Neural cell (in vitro differentiated cells): ENCODE measurements around the gene RYR2. TPM values are rescaled to one million over a fixed set of nuclear protein-coding genes. Genes with fewer than 3 reads are reported as not detected.

ENCODE experiments used
- H2AFZ ChIP-seq: fragments of 200-600, 300-800 bp; sonication (generic), shearing (Covaris generic); 2 replicates; pipeline ENCODE4 v1.6.0; 2014; ENCODE audit warnings: low read depth, mild to moderate bottlenecking, antibody characterized with exemption, low read length, moderate library complexity
- H3F3A ChIP-seq: fragments of 200-600 bp; shearing (Covaris generic); 2 replicates; pipeline ENCODE4 v1.6.1; 2016; ENCODE audit warnings: mild to moderate bottlenecking, moderate library complexity, mixed read lengths, antibody characterized with exemption, low read length; ENCODE audit not compliant: insufficient read depth, poor library complexity, severe bottlenecking
- H3K27ac ChIP-seq: fragments of 200-600, 300-800 bp; sonication (generic), shearing (Covaris generic); 2 replicates; pipeline ENCODE4 v1.5.1; 2014; ENCODE audit warnings: mild to moderate bottlenecking, low read length, moderate library complexity
- H3K27me3 ChIP-seq: fragments of 300-800, 200-600 bp; sonication (generic), shearing (Covaris generic); 2 replicates; pipeline ENCODE4 v1.6.0; 2014; ENCODE audit warnings: mild to moderate bottlenecking, low read depth, low read length, moderate library complexity; ENCODE audit not compliant: insufficient read depth
- H3K36me3 ChIP-seq: fragments of 300-800, 200-600 bp; sonication (generic), shearing (Covaris generic); 2 replicates; pipeline ENCODE4 v1.5.1; 2014; ENCODE audit warnings: mild to moderate bottlenecking, antibody characterized with exemption, low read length, moderate library complexity; ENCODE audit not compliant: insufficient read depth
- H3K4me2 ChIP-seq: fragments of 300-800, 200-600 bp; sonication (generic), shearing (Covaris generic); 2 replicates; pipeline ENCODE4 v1.6.0; 2014; ENCODE audit warnings: mild to moderate bottlenecking, low read length
- H3K4me3 ChIP-seq: fragments of 300-800, 200-600 bp; sonication (generic), shearing (Covaris generic); 2 replicates; pipeline ENCODE4 v1.5.1; 2014; ENCODE audit warnings: mild to moderate bottlenecking, low read length, moderate library complexity
- H3K79me2 ChIP-seq: fragments of 200-600 bp; shearing (Covaris generic); replicated peaks from 2 replicates; pipeline ENCODE4 v1.6.0; 2014; ENCODE audit warnings: mild to moderate bottlenecking, low read length, moderate library complexity; ENCODE audit not compliant: insufficient read depth
- H3K9ac ChIP-seq: fragments of 300-800, 200-600 bp; sonication (generic), shearing (Covaris generic); 2 replicates; pipeline ENCODE4 v1.6.1; 2016; ENCODE audit warnings: mild to moderate bottlenecking, low read length, mixed read lengths
- H3K9me2 ChIP-seq: fragments of 200-600 bp; shearing (Covaris generic); 2 replicates; pipeline ENCODE4 v1.6.1; 2016; ENCODE audit warnings: mild to moderate bottlenecking, low read length, mixed read lengths; ENCODE audit not compliant: insufficient read depth
- H3K9me3 ChIP-seq: fragments of 200-600, 300-800 bp; sonication (generic), shearing (Covaris generic); 2 replicates; pipeline ENCODE4 v1.6.1; 2016; ENCODE audit warnings: mild to moderate bottlenecking, mixed run types, low read length, moderate library complexity, mixed read lengths
- H4K20me1 ChIP-seq: fragments of 200-600 bp; shearing (Covaris generic); 2 replicates; pipeline ENCODE4 v1.6.1; 2016; ENCODE audit warnings: mild to moderate bottlenecking, mixed run types; ENCODE audit not compliant: insufficient read depth
- EP300 ChIP-seq: fragments of 450-650 bp; conservative IDR thresholded peaks from 2 replicates; pipeline ENCODE4 v1.6.1; 2014; ENCODE audit warnings: antibody characterized with exemption, mild to moderate bottlenecking, moderate library complexity; ENCODE audit not compliant: poor library complexity, severe bottlenecking
- EZH2 ChIP-seq: fragments of 200-600, 300-800 bp; shearing (Covaris generic), sonication (generic); IDR thresholded peaks from 2 replicates; pipeline ENCODE4 v1.6.1; 2014; ENCODE audit warnings: antibody characterized with exemption, low read length, borderline replicate concordance, mild to moderate bottlenecking; ENCODE audit not compliant: insufficient read depth, poor library complexity, severe bottlenecking
- MXI1 ChIP-seq: fragments of 450-650 bp; conservative IDR thresholded peaks from 2 replicates; pipeline ENCODE4 v1.6.1; 2014; ENCODE audit warnings: antibody characterized with exemption, mild to moderate bottlenecking; ENCODE audit not compliant: poor library complexity, severe bottlenecking
- POLR2AphosphoS5 ChIP-seq: IDR thresholded peaks from 2 replicates; pipeline ENCODE4 v1.6.1; 2012
- RAD21 ChIP-seq: fragments of 450-650 bp; conservative IDR thresholded peaks from 2 replicates; pipeline ENCODE4 v1.6.1; 2014; ENCODE audit warnings: antibody characterized with exemption, mild to moderate bottlenecking, moderate library complexity
- SMC3 ChIP-seq: fragments of 450-650 bp; conservative IDR thresholded peaks from 2 replicates; pipeline ENCODE4 v1.6.1; 2014; ENCODE audit warnings: antibody characterized with exemption, mild to moderate bottlenecking, moderate library complexity; ENCODE audit not compliant: poor library complexity
- TAF1 ChIP-seq: IDR thresholded peaks from 2 replicates; pipeline ENCODE4 v1.6.1; 2012; ENCODE audit warnings: low read depth
- polyA plus RNA-seq: library from polyadenylated mRNA; depleted of rRNA; stranded (reverse); fragments of >200 nt; gene quantifications from 2 replicates; pipeline ENCODE4 v1.2.3, GENCODE V29; 2014
- TF ChIP-seq, protein P1 (sequence below): fragments of 450-650 bp; IDR thresholded peaks from 2 replicates; pipeline ENCODE4 v1.5.1; 2014; ENCODE audit warnings: antibody characterized with exemption, mild to moderate bottlenecking, moderate library complexity; ENCODE audit not compliant: poor library complexity, severe bottlenecking
- TF ChIP-seq, protein P2 (sequence below): IDR thresholded peaks from 2 replicates; pipeline ENCODE4 v1.6.1; 2012; ENCODE audit warnings: borderline replicate concordance

The RYR2 gene
- polyA plus RNA-seq, 1 donor from 2014 or later, result 3.8 TPM

DNA sequence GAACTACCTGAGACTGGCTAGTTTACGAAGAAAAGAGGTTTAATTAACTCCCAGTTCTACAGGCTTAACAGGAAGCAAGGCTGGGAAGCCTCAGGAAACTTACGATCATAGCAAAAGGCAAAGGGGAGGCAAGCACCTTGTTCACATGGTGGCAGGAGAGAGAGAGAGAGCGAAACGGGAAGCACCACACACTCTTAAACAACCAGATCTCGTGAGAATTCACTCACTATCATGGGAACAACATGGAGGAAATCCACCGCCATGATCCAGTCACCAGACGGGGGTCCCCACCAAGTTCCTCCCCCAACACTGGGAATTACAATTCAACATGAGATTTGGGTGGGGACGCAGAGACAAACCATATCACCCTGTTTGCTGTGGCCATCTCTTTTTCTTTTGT is 49.5 kb upstream of the RYR2 start:
- H3K9ac ChIP-seq, result no peak overlapping the region
- H3F3A ChIP-seq, result no peaks in the 10 kb centered on the region
- no peak overlapping the region for H3K4me3 ChIP-seq
- no peak overlapping the region for H3K27ac ChIP-seq
- H3K9me3 ChIP-seq, result no peaks in the 10 kb centered on the region
- no peak overlapping the region for H3K4me2 ChIP-seq
- H3K9me2 ChIP-seq, result no peaks in the 10 kb centered on the region
- TF ChIP-seq MXI1 (no peak), TAF1 (no peak), EP300 (no peak), SMC3 (no peak), POLR2AphosphoS5 (no peak), EZH2 (no peak), RAD21 (no peak)
- TF ChIP-seq, protein P1, sequence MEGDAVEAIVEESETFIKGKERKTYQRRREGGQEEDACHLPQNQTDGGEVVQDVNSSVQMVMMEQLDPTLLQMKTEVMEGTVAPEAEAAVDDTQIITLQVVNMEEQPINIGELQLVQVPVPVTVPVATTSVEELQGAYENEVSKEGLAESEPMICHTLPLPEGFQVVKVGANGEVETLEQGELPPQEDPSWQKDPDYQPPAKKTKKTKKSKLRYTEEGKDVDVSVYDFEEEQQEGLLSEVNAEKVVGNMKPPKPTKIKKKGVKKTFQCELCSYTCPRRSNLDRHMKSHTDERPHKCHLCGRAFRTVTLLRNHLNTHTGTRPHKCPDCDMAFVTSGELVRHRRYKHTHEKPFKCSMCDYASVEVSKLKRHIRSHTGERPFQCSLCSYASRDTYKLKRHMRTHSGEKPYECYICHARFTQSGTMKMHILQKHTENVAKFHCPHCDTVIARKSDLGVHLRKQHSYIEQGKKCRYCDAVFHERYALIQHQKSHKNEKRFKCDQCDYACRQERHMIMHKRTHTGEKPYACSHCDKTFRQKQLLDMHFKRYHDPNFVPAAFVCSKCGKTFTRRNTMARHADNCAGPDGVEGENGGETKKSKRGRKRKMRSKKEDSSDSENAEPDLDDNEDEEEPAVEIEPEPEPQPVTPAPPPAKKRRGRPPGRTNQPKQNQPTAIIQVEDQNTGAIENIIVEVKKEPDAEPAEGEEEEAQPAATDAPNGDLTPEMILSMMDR, result no peak
- TF ChIP-seq, protein P2, sequence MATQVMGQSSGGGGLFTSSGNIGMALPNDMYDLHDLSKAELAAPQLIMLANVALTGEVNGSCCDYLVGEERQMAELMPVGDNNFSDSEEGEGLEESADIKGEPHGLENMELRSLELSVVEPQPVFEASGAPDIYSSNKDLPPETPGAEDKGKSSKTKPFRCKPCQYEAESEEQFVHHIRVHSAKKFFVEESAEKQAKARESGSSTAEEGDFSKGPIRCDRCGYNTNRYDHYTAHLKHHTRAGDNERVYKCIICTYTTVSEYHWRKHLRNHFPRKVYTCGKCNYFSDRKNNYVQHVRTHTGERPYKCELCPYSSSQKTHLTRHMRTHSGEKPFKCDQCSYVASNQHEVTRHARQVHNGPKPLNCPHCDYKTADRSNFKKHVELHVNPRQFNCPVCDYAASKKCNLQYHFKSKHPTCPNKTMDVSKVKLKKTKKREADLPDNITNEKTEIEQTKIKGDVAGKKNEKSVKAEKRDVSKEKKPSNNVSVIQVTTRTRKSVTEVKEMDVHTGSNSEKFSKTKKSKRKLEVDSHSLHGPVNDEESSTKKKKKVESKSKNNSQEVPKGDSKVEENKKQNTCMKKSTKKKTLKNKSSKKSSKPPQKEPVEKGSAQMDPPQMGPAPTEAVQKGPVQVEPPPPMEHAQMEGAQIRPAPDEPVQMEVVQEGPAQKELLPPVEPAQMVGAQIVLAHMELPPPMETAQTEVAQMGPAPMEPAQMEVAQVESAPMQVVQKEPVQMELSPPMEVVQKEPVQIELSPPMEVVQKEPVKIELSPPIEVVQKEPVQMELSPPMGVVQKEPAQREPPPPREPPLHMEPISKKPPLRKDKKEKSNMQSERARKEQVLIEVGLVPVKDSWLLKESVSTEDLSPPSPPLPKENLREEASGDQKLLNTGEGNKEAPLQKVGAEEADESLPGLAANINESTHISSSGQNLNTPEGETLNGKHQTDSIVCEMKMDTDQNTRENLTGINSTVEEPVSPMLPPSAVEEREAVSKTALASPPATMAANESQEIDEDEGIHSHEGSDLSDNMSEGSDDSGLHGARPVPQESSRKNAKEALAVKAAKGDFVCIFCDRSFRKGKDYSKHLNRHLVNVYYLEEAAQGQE, result no peak
- no peaks in the 10 kb centered on the region for H3K27me3 ChIP-seq
- no peak overlapping the region for H2AFZ ChIP-seq
- no peaks in the 10 kb centered on the region for H3K79me2 ChIP-seq
- no peaks in the 10 kb centered on the region for H4K20me1 ChIP-seq
- no peaks in the 10 kb centered on the region for H3K36me3 ChIP-seq

DNA sequence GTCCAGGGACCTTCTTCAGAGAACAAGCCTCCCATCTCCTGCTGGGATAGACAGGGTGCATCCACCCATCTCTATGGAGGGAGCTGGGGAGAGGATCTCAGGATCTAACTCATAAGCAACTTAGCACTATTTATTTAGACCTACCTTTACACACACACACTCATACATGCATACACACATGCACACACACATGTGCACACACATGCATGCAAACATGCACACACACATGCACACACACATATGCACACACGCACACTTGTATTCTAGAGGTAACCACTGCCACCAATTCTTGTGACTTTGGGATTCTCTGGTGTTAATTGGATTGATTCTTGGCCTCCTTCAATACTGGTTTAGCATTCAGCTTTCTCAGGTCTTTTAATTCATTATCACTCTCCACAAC is 47.5 kb upstream of the RYR2 start:
- H3K36me3 ChIP-seq, result no peaks in the 10 kb centered on the region
- no peak overlapping the region for H3K9ac ChIP-seq
- no peaks in the 10 kb centered on the region for H3K9me3 ChIP-seq
- H3K27me3 ChIP-seq, result no peaks in the 10 kb centered on the region
- no peak overlapping the region for H3K4me2 ChIP-seq
- H4K20me1 ChIP-seq, result no peaks in the 10 kb centered on the region
- H3K27ac ChIP-seq, result no peak overlapping the region
- H3F3A ChIP-seq, result no peaks in the 10 kb centered on the region
- H3K9me2 ChIP-seq, result no peaks in the 10 kb centered on the region
- H3K79me2 ChIP-seq, result no peaks in the 10 kb centered on the region
- H3K4me3 ChIP-seq, result no peak overlapping the region
- TF ChIP-seq EZH2, result no peak
- TF ChIP-seq TAF1, result no peak
- no peak overlapping the region for H2AFZ ChIP-seq

DNA sequence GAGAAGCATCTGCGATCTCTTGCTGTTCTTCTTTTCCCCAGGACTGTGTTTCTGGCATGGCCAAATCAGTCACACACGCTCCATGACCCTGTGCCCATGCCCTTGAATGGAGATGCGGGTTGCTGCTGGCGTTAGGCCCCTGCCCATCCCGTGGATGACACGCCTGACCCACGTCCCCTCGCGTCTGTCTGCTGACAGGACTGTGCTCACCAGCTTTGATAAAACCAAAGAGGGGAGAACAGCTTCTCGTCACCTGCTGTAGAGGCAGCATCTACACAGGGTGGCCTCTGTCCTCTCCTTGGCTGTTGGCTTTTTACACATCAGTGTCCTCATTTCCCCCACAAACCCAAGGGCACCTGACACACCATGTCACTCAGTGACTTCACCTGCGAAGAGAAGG is 44.6 kb upstream of the RYR2 start:
- Histone ChIP-seq H3K9me2 (no peaks in the 10 kb centered on the region), H2AFZ (no peak overlapping the region), H3K27ac (no peak overlapping the region), H3K9me3 (no peaks in the 10 kb centered on the region), H4K20me1 (no peaks in the 10 kb centered on the region), H3K36me3 (no peaks in the 10 kb centered on the region), H3K27me3 (no peaks in the 10 kb centered on the region), H3K9ac (no peak overlapping the region), H3K4me2 (no peak overlapping the region), H3K4me3 (no peak overlapping the region), H3F3A (no peaks in the 10 kb centered on the region), H3K79me2 (no peaks in the 10 kb centered on the region)
- TF ChIP-seq TAF1 (no peak), SMC3 (no peak), EZH2 (no peak), MXI1 (no peak), EP300 (no peak), RAD21 (no peak), POLR2AphosphoS5 (no peak)
- TF ChIP-seq, protein P2, result no peak
- TF ChIP-seq, protein P1, result no peak
